Muscle layer of colon (tissue), 2 donors: ENCODE results near the gene CLSTN2.

Experiments used
- H3K27ac ChIP-seq: one replicate; pipeline ENCODE4 v1.7.0; 2013; ENCODE audit warnings: low read depth, mild to moderate bottlenecking, low read length, moderate library complexity
- H3K27me3 ChIP-seq, 2 donors: one replicate each; pipeline ENCODE4 v1.7.0; 2013; ENCODE audit warnings: low read length in 2 of 2, mild to moderate bottlenecking in 2 of 2; ENCODE audit not compliant: insufficient read depth in 2 of 2, control insufficient read depth in 1 of 2
- H3K36me3 ChIP-seq: one replicate; pipeline ENCODE4 v1.7.0; 2013; ENCODE audit warnings: mild to moderate bottlenecking, low read length; ENCODE audit not compliant: insufficient read depth
- H3K4me1 ChIP-seq: one replicate; pipeline ENCODE4 v1.7.0; 2013; ENCODE audit warnings: mild to moderate bottlenecking, low read length; ENCODE audit not compliant: insufficient read depth
- H3K4me3 ChIP-seq, 2 donors: one replicate each; pipeline ENCODE4 v1.7.0; 2013; ENCODE audit warnings: low read length in 2 of 2, low read depth in 1 of 2, mild to moderate bottlenecking in 1 of 2, moderate library complexity in 1 of 2
- H3K9ac ChIP-seq: one replicate; pipeline ENCODE4 v1.7.0; 2013; ENCODE audit warnings: low read length
- H3K9me3 ChIP-seq: one replicate; pipeline ENCODE4 v1.7.0; 2013; ENCODE audit warnings: mild to moderate bottlenecking, low read length
- donor health status: abdominal sarcoma.
- donor health status: Adenocarcinoma of cecum.

The CLSTN2 gene

GRCh38 chr3:140088058-140088457 lies 153.1 kb downstream of the CLSTN2 start:
- Histone ChIP-seq H3K27ac (no peak overlapping the region), H3K4me3 (no peak overlapping the region), H3K36me3 (no peaks in the 10 kb centered on the region), H3K4me1 (peaks cover under 1% of the 10 kb centered on the region), H3K27me3 (no peaks in the 10 kb centered on the region), H3K9me3 (no peaks in the 10 kb centered on the region), H3K9ac (no peak overlapping the region)

GRCh38 chr3:140088513-140088912 lies 153.5 kb downstream of the CLSTN2 start:
- no peak overlapping the region for H3K4me3 ChIP-seq
- no peaks in the 10 kb centered on the region for H3K36me3 ChIP-seq
- no peaks in the 10 kb centered on the region for H3K9me3 ChIP-seq
- no peaks in the 10 kb centered on the region for H3K27me3 ChIP-seq
- no peak overlapping the region for H3K9ac ChIP-seq
- H3K4me1 ChIP-seq: peaks cover 5% of the 10 kb centered on the region
- H3K27ac ChIP-seq: no peak overlapping the region

GRCh38 chr3:140089403-140090072 lies 154.6 kb downstream of the CLSTN2 start:
- Histone ChIP-seq H3K27ac (no peak overlapping the region), H3K27me3 (no peaks in the 10 kb centered on the region), H3K9ac (no peak overlapping the region), H3K36me3 (no peaks in the 10 kb centered on the region), H3K4me1 (peaks cover 14% of the 10 kb centered on the region), H3K4me3 (no peak overlapping the region), H3K9me3 (no peaks in the 10 kb centered on the region)

GRCh38 chr3:140091143-140091542 lies 156.2 kb downstream of the CLSTN2 start:
- no peak overlapping the region for H3K4me3 ChIP-seq
- no peak overlapping the region for H3K9ac ChIP-seq
- H3K9me3 ChIP-seq: no peaks in the 10 kb centered on the region
- peaks cover 15% of the 10 kb centered on the region for H3K4me1 ChIP-seq
- no peak overlapping the region for H3K27ac ChIP-seq
- H3K36me3 ChIP-seq: no peaks in the 10 kb centered on the region
- no peaks in the 10 kb centered on the region for H3K27me3 ChIP-seq

GRCh38 chr3:140092848-140093536 lies 158.0 kb downstream of the CLSTN2 start:
- H3K9me3 ChIP-seq: no peaks in the 10 kb centered on the region
- no peak overlapping the region for H3K9ac ChIP-seq
- no peaks in the 10 kb centered on the region for H3K36me3 ChIP-seq
- no peak overlapping the region for H3K4me3 ChIP-seq
- H3K27me3 ChIP-seq: no peaks in the 10 kb centered on the region
- no peak overlapping the region for H3K27ac ChIP-seq
- peaks cover 15% of the 10 kb centered on the region for H3K4me1 ChIP-seq

GRCh38 chr3:140093742-140094141 lies 158.8 kb downstream of the CLSTN2 start:
- H3K4me1 ChIP-seq: peaks cover 15% of the 10 kb centered on the region
- H3K4me3 ChIP-seq: no peak overlapping the region
- no peak overlapping the region for H3K27ac ChIP-seq
- no peaks in the 10 kb centered on the region for H3K36me3 ChIP-seq
- H3K9me3 ChIP-seq: no peaks in the 10 kb centered on the region
- H3K27me3 ChIP-seq: no peaks in the 10 kb centered on the region
- no peak overlapping the region for H3K9ac ChIP-seq

- no peaks in the 10 kb centered on the region for H3K27me3 ChIP-seq
- no peaks in the 10 kb centered on the region for H3K9me3 ChIP-seq
- H3K4me1 ChIP-seq: peaks cover 15% of the 10 kb centered on the region
- H3K27ac ChIP-seq: no peak overlapping the region
- no peak overlapping the region for H3K9ac ChIP-seq
- no peaks in the 10 kb centered on the region for H3K36me3 ChIP-seq
- H3K4me3 ChIP-seq: no peak overlapping the region
Measured at GRCh38 chr3:140094487-140094886, 159.5 kb downstream of the CLSTN2 start.

GRCh38 chr3:140096037-140096436 lies 161.1 kb downstream of the CLSTN2 start:
- Histone ChIP-seq H3K27me3 (no peaks in the 10 kb centered on the region), H3K36me3 (no peaks in the 10 kb centered on the region), H3K27ac (no peak overlapping the region), H3K9ac (no peak overlapping the region), H3K4me3 (no peak overlapping the region), H3K9me3 (no peaks in the 10 kb centered on the region), H3K4me1 (peaks cover 15% of the 10 kb centered on the region)

- Histone ChIP-seq H3K4me1 (peaks cover 15% of the 10 kb centered on the region), H3K4me3 (no peak overlapping the region), H3K9me3 (no peaks in the 10 kb centered on the region), H3K9ac (no peak overlapping the region), H3K27me3 (no peaks in the 10 kb centered on the region), H3K36me3 (no peaks in the 10 kb centered on the region), H3K27ac (no peak overlapping the region)
Measured at GRCh38 chr3:140097874-140098635, 163.1 kb downstream of the CLSTN2 start.

- no peak overlapping the region for H3K9ac ChIP-seq
Measured at GRCh38 chr3:140100479-140100878, 165.5 kb downstream of the CLSTN2 start.

GRCh38 chr3:140103166-140103565 lies 168.2 kb downstream of the CLSTN2 start:
- no peaks in the 10 kb centered on the region for H3K36me3 ChIP-seq
- no peaks in the 10 kb centered on the region for H3K9me3 ChIP-seq
- no peak overlapping the region for H3K4me3 ChIP-seq
- no peaks in the 10 kb centered on the region for H3K27me3 ChIP-seq
- no peak overlapping the region for H3K27ac ChIP-seq
- no peaks in the 10 kb centered on the region for H3K4me1 ChIP-seq
- H3K9ac ChIP-seq: no peak overlapping the region

More at GRCh38 chr3:140100479-140100878, 165.5 kb downstream of the CLSTN2 start:
- H3K4me1 ChIP-seq: no peaks in the 10 kb centered on the region
- no peak overlapping the region for H3K27ac ChIP-seq
- H3K9me3 ChIP-seq: no peaks in the 10 kb centered on the region
- H3K36me3 ChIP-seq: no peaks in the 10 kb centered on the region
- no peak overlapping the region for H3K4me3 ChIP-seq
- H3K27me3 ChIP-seq: no peaks in the 10 kb centered on the region
